Esophagus muscularis mucosa (tissue), 4 donors: ENCODE measurements around the gene SMAD5. TPM values are rescaled to one million over a fixed set of nuclear protein-coding genes. Genes with fewer than 3 reads are reported as not detected.

Experiments used
- DNase-seq: peaks from one replicate; pipeline ENCODE4 v3.0.0-alpha.2; 2017; ENCODE audit errors: extremely low spot score
- H3K27ac ChIP-seq, 4 donors: fragments of 200-600 bp; sonication (generic); replicated peaks in 1 of 4; 1 replicate in 3 of 4; 2 replicates in 1 of 4; pipeline ENCODE4 v1.5.1; 2016 to 2019; ENCODE audit warnings: mild to moderate bottlenecking in 1 of 4
- H3K27me3 ChIP-seq, 4 donors: fragments of 200-600 bp; sonication (generic); one replicate each; pipeline versions ENCODE4 v1.5.1 to v1.6.0; 2016 to 2019
- H3K36me3 ChIP-seq, 4 donors: fragments of 200-600 bp; sonication (generic); one replicate each; pipeline ENCODE4 v1.5.1; 2016 to 2019
- H3K4me1 ChIP-seq, 4 donors: fragments of 200-600 bp; sonication (generic); one replicate each; pipeline ENCODE4 v1.5.1; 2016 to 2019
- H3K4me3 ChIP-seq, 4 donors: fragments of 200-600 bp; sonication (generic); 1 replicate in 2 of 4; 2 replicates in 2 of 4; pipeline ENCODE4 v1.5.1; 2016 to 2019; ENCODE audit warnings: mild to moderate bottlenecking in 4 of 4, moderate library complexity in 1 of 4
- H3K9me3 ChIP-seq, 4 donors: fragments of 200-600 bp; sonication (generic); 1 replicate in 3 of 4; 2 replicates in 1 of 4; pipeline ENCODE4 v1.5.1; 2016 to 2019
- EP300 ChIP-seq: sonication (generic); formaldehyde crosslinking; IDR thresholded peaks from one replicate; pipeline ENCODE4 v1.6.1; 2017; ENCODE audit warnings: antibody characterized with exemption
- POLR2A ChIP-seq: fragments of 450-650 bp; IDR thresholded peaks from one replicate; pipeline ENCODE4 v1.6.1; 2017; ENCODE audit warnings: antibody characterized with exemption, moderate library complexity, mild to moderate bottlenecking, low read depth
- POLR2AphosphoS5 ChIP-seq, 2 donors: sonication (generic); formaldehyde crosslinking; IDR thresholded peaks; one replicate each; pipeline ENCODE4 v1.6.1; 2017; ENCODE audit warnings: antibody characterized with exemption in 2 of 2
- WGBS: methylation state at CpG from one replicate; pipeline ENCODE4 v1.1.5; 2018; 5-methylcytosine and 5-hydroxymethylcytosine counted together
- intact Hi-C: fragments of 100-400 bp; cut with DNase I; formaldehyde crosslinking; loops from one replicate; pipeline ENCODE4 v1.15.1; 2023
- total RNA-seq, 4 donors: library from RNA; depleted of rRNA; stranded (reverse); fragments of >200 nt; gene quantifications; one replicate each; pipeline versions ENCODE4 v1.1.0 to v1.2.1, GENCODE V29; 2016
- TF ChIP-seq, protein P1 (sequence below), 3 experiments: fragments of 200-600 bp in 2 of 3; fragments of 450-650 bp in 1 of 3; sonication (generic) in 2 of 3; IDR thresholded peaks; one replicate each; pipeline ENCODE4 v1.5.1; 2017 to 2019; ENCODE audit warnings: antibody characterized with exemption in 3 of 3, mild to moderate bottlenecking in 2 of 3, moderate library complexity in 1 of 3

SMAD5 gene
- total RNA-seq, 4 donors from 2014 or later = 42.4 to 47.9 (median 46.3) TPM

- H3K27me3 ChIP-seq = peaks cover 0 to 12% (median 2%) of the 10 kb centered on the region in 4 donors
- H3K36me3 ChIP-seq = no peaks in the 10 kb centered on the region
- no peak for DNase-seq
- no peaks in the 10 kb centered on the region for H3K9me3 ChIP-seq
- H3K4me1 ChIP-seq = no peaks in the 10 kb centered on the region
- H3K27ac ChIP-seq = no peak overlapping the region
- 67% methylated on average over 3 of the region's 3 CpGs for WGBS
- TF ChIP-seq POLR2AphosphoS5 (IDR thresholded peaks at IDR 0.05) (no peak), POLR2A (no peak), EP300 (no peak)
- TF ChIP-seq, protein P1, sequence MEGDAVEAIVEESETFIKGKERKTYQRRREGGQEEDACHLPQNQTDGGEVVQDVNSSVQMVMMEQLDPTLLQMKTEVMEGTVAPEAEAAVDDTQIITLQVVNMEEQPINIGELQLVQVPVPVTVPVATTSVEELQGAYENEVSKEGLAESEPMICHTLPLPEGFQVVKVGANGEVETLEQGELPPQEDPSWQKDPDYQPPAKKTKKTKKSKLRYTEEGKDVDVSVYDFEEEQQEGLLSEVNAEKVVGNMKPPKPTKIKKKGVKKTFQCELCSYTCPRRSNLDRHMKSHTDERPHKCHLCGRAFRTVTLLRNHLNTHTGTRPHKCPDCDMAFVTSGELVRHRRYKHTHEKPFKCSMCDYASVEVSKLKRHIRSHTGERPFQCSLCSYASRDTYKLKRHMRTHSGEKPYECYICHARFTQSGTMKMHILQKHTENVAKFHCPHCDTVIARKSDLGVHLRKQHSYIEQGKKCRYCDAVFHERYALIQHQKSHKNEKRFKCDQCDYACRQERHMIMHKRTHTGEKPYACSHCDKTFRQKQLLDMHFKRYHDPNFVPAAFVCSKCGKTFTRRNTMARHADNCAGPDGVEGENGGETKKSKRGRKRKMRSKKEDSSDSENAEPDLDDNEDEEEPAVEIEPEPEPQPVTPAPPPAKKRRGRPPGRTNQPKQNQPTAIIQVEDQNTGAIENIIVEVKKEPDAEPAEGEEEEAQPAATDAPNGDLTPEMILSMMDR (IDR thresholded peaks at IDR 0.05) = no peak
- no peak overlapping the region for H3K4me3 ChIP-seq
- intact Hi-C loops = loop anchor here (10.0 kb wide), 1 partner anchor 644 kb away; no protein-coding TSS in a partner anchor
Observed at GRCh38 chr5:136208916-136209315, 76.3 kb downstream of the SMAD5 start.

- H3K27me3 ChIP-seq = peaks cover 0 to 12% (median 2%) of the 10 kb centered on the region in 4 donors
- H3K4me1 ChIP-seq = no peaks in the 10 kb centered on the region
- H3K9me3 ChIP-seq = no peaks in the 10 kb centered on the region
- no peak overlapping the region for H3K27ac ChIP-seq
- no peak overlapping the region for H3K4me3 ChIP-seq
- DNase-seq = no peak
- 87% methylated on average over 12 of the region's 14 CpGs for WGBS
- TF ChIP-seq, protein P1 (IDR thresholded peaks at IDR 0.05) = no peak
- TF ChIP-seq POLR2A = no peak
- TF ChIP-seq POLR2AphosphoS5 (IDR thresholded peaks at IDR 0.05) = no peak
- no peak for TF ChIP-seq EP300
- intact Hi-C loops = loop anchor here (10.0 kb wide), 1 partner anchor 645 kb away; no protein-coding TSS in a partner anchor
- H3K36me3 ChIP-seq = no peaks in the 10 kb centered on the region
Observed at GRCh38 chr5:136209346-136209910, 76.8 kb downstream of the SMAD5 start.

DNA sequence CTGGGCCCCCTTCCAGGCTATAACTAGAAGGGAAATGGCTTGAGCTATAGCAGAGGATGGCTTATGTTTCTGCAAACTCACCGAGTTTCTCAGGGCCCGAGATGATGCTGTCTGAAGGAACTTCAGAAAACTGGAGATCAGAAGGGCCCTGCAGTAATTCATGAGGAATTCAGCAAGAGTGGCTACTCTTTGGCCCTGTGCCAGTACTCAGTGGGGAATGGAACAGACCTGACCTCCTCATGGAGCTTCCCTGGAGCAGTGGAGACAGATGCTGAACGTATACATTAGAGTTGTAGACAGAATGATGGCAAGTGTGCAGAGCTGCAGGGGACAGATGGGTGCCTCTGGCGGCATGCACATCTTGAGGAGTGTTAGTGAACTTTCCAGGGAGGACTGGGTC, 77.6 kb downstream of the SMAD5 start:
- no peak for DNase-seq
- TF ChIP-seq POLR2A = no peak
- TF ChIP-seq EP300 = no peak
- TF ChIP-seq, protein P1 (IDR thresholded peaks at IDR 0.05) = no peak
- no peak for TF ChIP-seq POLR2AphosphoS5 (IDR thresholded peaks at IDR 0.05)
- intact Hi-C loops = loop anchor here (5.0 kb wide), 1 partner anchor 263 kb away; no protein-coding TSS in a partner anchor
- Histone ChIP-seq H3K4me3 (no peak overlapping the region), H3K27ac (no peak overlapping the region), H3K36me3 (no peaks in the 10 kb centered on the region), H3K4me1 (no peaks in the 10 kb centered on the region), H3K9me3 (no peaks in the 10 kb centered on the region), H3K27me3 (peaks cover 0 to 12% (median 2%) of the 10 kb centered on the region in 4 donors)
- WGBS = 90% methylated on average over 4 of the region's 4 CpGs

- TF ChIP-seq, protein P1 (IDR thresholded peaks at IDR 0.05) = no peak
- TF ChIP-seq EP300 (no peak), POLR2AphosphoS5 (IDR thresholded peaks at IDR 0.05) (no peak)
- Histone ChIP-seq H3K4me1 (no peaks in the 10 kb centered on the region), H3K27me3 (peaks cover 0 to 12% (median 2%) of the 10 kb centered on the region in 4 donors), H3K36me3 (no peaks in the 10 kb centered on the region), H3K4me3 (no peak overlapping the region), H3K27ac (no peak overlapping the region), H3K9me3 (no peaks in the 10 kb centered on the region)
- intact Hi-C loops = loop anchor here (1.0 to 5.0 kb wide), 2 partner anchors 264 to 324 kb away; no protein-coding TSS in a partner anchor
- no peak for DNase-seq
- WGBS = 85% methylated on average over 9 of the region's 10 CpGs
Observed at GRCh38 chr5:136211282-136212040, 78.8 kb downstream of the SMAD5 start.
